ENCODE data around the gene LIMD2. TPM values are rescaled to one million over a fixed set of nuclear protein-coding genes. Genes with fewer than 3 reads are reported as not detected.

The LIMD2 gene
- total and polyA plus RNA-seq, 2 experiments from 2014 or later: 58.8 to 74.1 TPM

GRCh38 chr17:63647936-63648335 lies 52.0 kb downstream of the LIMD2 start:
- H3K4me3 ChIP-seq: no peak overlapping the region
- H3K36me3 ChIP-seq: no peaks in the 10 kb centered on the region
- DNase-seq (ENCODE audit: low read depth in 1 of 2, low spot score in 1 of 2): no peak
- no peak overlapping the region for H3K27ac ChIP-seq
- no peak for TF ChIP-seq CTCF (IDR thresholded peaks at IDR 0.05; ENCODE audit: low read depth, low read length)
- H3K4me1 ChIP-seq (ENCODE audit: low read depth): no peaks in the 10 kb centered on the region
- H3K9me3 ChIP-seq (ENCODE audit: low read depth): no peaks in the 10 kb centered on the region
- H3K27me3 ChIP-seq: no peaks in the 10 kb centered on the region

GRCh38 chr17:63647065-63647725 lies 52.7 kb downstream of the LIMD2 start:
- Histone ChIP-seq H3K4me3 (no peak overlapping the region), H3K36me3 (no peaks in the 10 kb centered on the region), H3K9me3 (ENCODE audit: low read depth) (no peaks in the 10 kb centered on the region), H3K27me3 (no peaks in the 10 kb centered on the region), H3K4me1 (ENCODE audit: low read depth) (no peaks in the 10 kb centered on the region), H3K27ac (peak overlapping the region; percentile 21)
- TF ChIP-seq CTCF (IDR thresholded peaks at IDR 0.05; ENCODE audit: low read depth, low read length): no peak
- peak in 1 of 2 donors; percentile 73 for DNase-seq (ENCODE audit: low read depth in 1 of 2, low spot score in 1 of 2)

GRCh38 chr17:63646488-63646806 lies 53.5 kb downstream of the LIMD2 start:
- Histone ChIP-seq H3K4me1 (ENCODE audit: low read depth) (no peaks in the 10 kb centered on the region), H3K9me3 (ENCODE audit: low read depth) (no peaks in the 10 kb centered on the region), H3K27ac (no peak overlapping the region), H3K36me3 (no peaks in the 10 kb centered on the region), H3K4me3 (no peak overlapping the region), H3K27me3 (no peaks in the 10 kb centered on the region)
- TF ChIP-seq CTCF (IDR thresholded peaks at IDR 0.05; ENCODE audit: low read depth, low read length): no peak
- DNase-seq (ENCODE audit: low read depth in 1 of 2, low spot score in 1 of 2): no peak

Other genes with a start within 250 kb of the LIMD2 start
- gene ACE, start 223.1 kb downstream of the LIMD2 start, total RNA-seq: 2.1 and 3.2 TPM in 2 replicates
- 1.8 and 2.5 TPM in 2 replicates for gene ACE, start 223.1 kb downstream of the LIMD2 start, polyA plus RNA-seq
- gene KCNH6, start 176.8 kb downstream of the LIMD2 start, total RNA-seq: 0.06 and 0.11 TPM in 2 replicates
- gene KCNH6, start 176.8 kb downstream of the LIMD2 start, polyA plus RNA-seq: 0.44 TPM in 1 of 2 replicates, not detected in the other
- 48.2 and 56.7 TPM in 2 replicates for gene DCAF7, start 149.6 kb downstream of the LIMD2 start, total RNA-seq
- 55.1 and 95.0 TPM in 2 replicates for gene DCAF7, start 149.6 kb downstream of the LIMD2 start, polyA plus RNA-seq
- gene TACO1, start 99.2 kb downstream of the LIMD2 start, total RNA-seq: 25.6 and 34.1 TPM in 2 replicates
- 41.3 and 54.9 TPM in 2 replicates for gene TACO1, start 99.2 kb downstream of the LIMD2 start, polyA plus RNA-seq
- 28.1 and 31.1 TPM in 2 replicates for gene MAP3K3, start 77.7 kb downstream of the LIMD2 start, total RNA-seq
- gene MAP3K3, start 77.7 kb downstream of the LIMD2 start, polyA plus RNA-seq: 26.5 and 31.9 TPM in 2 replicates
- gene STRADA, start 41.7 kb upstream of the LIMD2 start, total RNA-seq: 22.7 and 30.3 TPM in 2 replicates
- gene STRADA, start 41.7 kb upstream of the LIMD2 start, polyA plus RNA-seq: 43.2 and 53.1 TPM in 2 replicates
- 27.6 and 30.0 TPM in 2 replicates for gene CCDC47, start 73.5 kb upstream of the LIMD2 start, total RNA-seq
- gene CCDC47, start 73.5 kb upstream of the LIMD2 start, polyA plus RNA-seq: 54.7 and 56.5 TPM in 2 replicates
- 49.0 and 91.0 TPM in 2 replicates for gene DDX42, start 74.0 kb upstream of the LIMD2 start, total RNA-seq
- 58.1 and 71.6 TPM in 2 replicates for gene DDX42, start 74.0 kb upstream of the LIMD2 start, polyA plus RNA-seq
- gene PSMC5, start 127.3 kb upstream of the LIMD2 start, total RNA-seq: 42.7 and 57.7 TPM in 2 replicates
- 144 and 230 TPM in 2 replicates for gene PSMC5, start 127.3 kb upstream of the LIMD2 start, polyA plus RNA-seq
- gene FTSJ3, start 127.5 kb upstream of the LIMD2 start, total RNA-seq: 43.1 and 47.2 TPM in 2 replicates
- 52.2 and 57.3 TPM in 2 replicates for gene FTSJ3, start 127.5 kb upstream of the LIMD2 start, polyA plus RNA-seq
- gene SMARCD2, start 142.6 kb upstream of the LIMD2 start, total RNA-seq: 39.2 and 67.6 TPM in 2 replicates
- 40.3 and 45.4 TPM in 2 replicates for gene SMARCD2, start 142.6 kb upstream of the LIMD2 start, polyA plus RNA-seq
- gene CSH2, start 173.6 kb upstream of the LIMD2 start, total RNA-seq: not detected in 2 replicates
- gene CSH2, start 173.6 kb upstream of the LIMD2 start, polyA plus RNA-seq: not detected in 2 replicates
- gene GH2, start 181.8 kb upstream of the LIMD2 start, total RNA-seq: not detected in 2 replicates
- 0.35 TPM in 1 of 2 replicates, not detected in the other for gene GH2, start 181.8 kb upstream of the LIMD2 start, polyA plus RNA-seq
- gene CSH1, start 196.4 kb upstream of the LIMD2 start, total RNA-seq: not detected in 2 replicates
- not detected in 2 replicates for gene CSH1, start 196.4 kb upstream of the LIMD2 start, polyA plus RNA-seq
- not detected in 2 replicates for gene CSHL1, start 211.1 kb upstream of the LIMD2 start, total RNA-seq
- gene CSHL1, start 211.1 kb upstream of the LIMD2 start, polyA plus RNA-seq: not detected in 2 replicates
- not detected in 2 replicates for gene GH1, start 218.7 kb upstream of the LIMD2 start, total RNA-seq
- gene GH1, start 218.7 kb upstream of the LIMD2 start, polyA plus RNA-seq: not detected in 2 replicates
- gene CD79B, start 232.2 kb upstream of the LIMD2 start, total RNA-seq: not detected in 2 replicates
- 0.23 TPM in 1 of 2 replicates, not detected in the other for gene CD79B, start 232.2 kb upstream of the LIMD2 start, polyA plus RNA-seq

All from cardiac muscle cell (in vitro differentiated cells and primary cell).